GM10248 (cell line): ENCODE results near the gene GP1BB.

Experiments
- CTCF ChIA-PET: fragments of 300-600 bp; sonication (Branson Sonifier 250); formaldehyde crosslinking; extraction: SDS; loops from one replicate; lab custom pipeline; 2021; ENCODE audit warnings: antibody characterized with exemption; lab: Yijun Ruan, JAX
- POLR2A ChIA-PET: fragments of 350-650 bp; sonication (Branson Sonifier 250); formaldehyde crosslinking; extraction: SDS; loops from one replicate; lab custom pipeline; 2020; ENCODE audit warnings: antibody characterized with exemption; lab: Yijun Ruan, JAX
- DNase-seq: peaks from one replicate; pipeline ENCODE4 v3.0.0; 2012; ENCODE audit errors: extremely low spot score
- TF ChIP-seq, protein P1 (sequence below): IDR thresholded peaks from 2 replicates; pipeline ENCODE4 v1.5.1; 2012; ENCODE audit warnings: mild to moderate bottlenecking, low read depth; ENCODE audit errors: extremely low read depth, missing control alignments, control extremely low read depth

GP1BB gene

DNA sequence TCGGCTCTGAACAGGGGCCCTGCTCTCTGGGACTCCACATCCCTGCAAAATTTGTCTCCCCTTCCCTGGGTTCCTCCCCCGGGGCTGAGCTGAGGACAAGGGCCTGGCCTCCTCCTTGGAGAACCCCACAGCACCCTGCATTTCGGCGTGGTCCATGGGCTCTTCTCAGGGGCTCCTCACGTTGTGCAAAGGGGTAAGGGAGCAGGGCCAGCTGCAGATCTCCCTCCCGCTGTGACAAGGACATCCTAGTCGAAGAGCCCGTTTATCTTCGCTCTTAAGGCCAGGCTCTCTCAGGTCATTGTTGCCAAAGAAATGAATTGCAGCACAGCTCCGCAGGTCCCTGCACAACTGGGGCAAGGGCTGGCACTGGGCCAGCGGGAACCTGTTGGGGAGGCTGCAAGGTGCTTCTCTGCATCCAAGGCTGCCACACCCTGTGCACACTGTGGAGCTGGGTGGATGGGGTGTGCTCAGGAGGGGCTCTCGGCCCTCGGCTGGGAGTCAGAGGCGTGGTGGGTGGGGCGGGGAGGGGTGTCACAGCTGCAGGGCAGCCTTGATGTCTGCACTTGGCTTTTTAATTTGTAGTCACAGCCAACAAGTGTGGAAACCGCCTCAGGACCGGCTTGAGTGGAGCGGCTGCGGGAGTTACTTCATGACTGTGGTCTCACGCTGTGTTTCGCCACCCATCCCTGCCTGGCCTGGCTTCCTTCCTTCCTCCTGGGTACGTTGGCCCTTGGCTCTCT, 35.6 kb upstream of the GP1BB start:
- POLR2A ChIA-PET, result no interaction called here
- TF ChIP-seq, protein P1, sequence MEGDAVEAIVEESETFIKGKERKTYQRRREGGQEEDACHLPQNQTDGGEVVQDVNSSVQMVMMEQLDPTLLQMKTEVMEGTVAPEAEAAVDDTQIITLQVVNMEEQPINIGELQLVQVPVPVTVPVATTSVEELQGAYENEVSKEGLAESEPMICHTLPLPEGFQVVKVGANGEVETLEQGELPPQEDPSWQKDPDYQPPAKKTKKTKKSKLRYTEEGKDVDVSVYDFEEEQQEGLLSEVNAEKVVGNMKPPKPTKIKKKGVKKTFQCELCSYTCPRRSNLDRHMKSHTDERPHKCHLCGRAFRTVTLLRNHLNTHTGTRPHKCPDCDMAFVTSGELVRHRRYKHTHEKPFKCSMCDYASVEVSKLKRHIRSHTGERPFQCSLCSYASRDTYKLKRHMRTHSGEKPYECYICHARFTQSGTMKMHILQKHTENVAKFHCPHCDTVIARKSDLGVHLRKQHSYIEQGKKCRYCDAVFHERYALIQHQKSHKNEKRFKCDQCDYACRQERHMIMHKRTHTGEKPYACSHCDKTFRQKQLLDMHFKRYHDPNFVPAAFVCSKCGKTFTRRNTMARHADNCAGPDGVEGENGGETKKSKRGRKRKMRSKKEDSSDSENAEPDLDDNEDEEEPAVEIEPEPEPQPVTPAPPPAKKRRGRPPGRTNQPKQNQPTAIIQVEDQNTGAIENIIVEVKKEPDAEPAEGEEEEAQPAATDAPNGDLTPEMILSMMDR, result no peak
- no peak for DNase-seq
- CTCF ChIA-PET, result interaction anchor here (1.2 kb wide), 1 partner anchor 8 kb away, joined by 3 read pairs; no protein-coding TSS in a partner anchor

DNA sequence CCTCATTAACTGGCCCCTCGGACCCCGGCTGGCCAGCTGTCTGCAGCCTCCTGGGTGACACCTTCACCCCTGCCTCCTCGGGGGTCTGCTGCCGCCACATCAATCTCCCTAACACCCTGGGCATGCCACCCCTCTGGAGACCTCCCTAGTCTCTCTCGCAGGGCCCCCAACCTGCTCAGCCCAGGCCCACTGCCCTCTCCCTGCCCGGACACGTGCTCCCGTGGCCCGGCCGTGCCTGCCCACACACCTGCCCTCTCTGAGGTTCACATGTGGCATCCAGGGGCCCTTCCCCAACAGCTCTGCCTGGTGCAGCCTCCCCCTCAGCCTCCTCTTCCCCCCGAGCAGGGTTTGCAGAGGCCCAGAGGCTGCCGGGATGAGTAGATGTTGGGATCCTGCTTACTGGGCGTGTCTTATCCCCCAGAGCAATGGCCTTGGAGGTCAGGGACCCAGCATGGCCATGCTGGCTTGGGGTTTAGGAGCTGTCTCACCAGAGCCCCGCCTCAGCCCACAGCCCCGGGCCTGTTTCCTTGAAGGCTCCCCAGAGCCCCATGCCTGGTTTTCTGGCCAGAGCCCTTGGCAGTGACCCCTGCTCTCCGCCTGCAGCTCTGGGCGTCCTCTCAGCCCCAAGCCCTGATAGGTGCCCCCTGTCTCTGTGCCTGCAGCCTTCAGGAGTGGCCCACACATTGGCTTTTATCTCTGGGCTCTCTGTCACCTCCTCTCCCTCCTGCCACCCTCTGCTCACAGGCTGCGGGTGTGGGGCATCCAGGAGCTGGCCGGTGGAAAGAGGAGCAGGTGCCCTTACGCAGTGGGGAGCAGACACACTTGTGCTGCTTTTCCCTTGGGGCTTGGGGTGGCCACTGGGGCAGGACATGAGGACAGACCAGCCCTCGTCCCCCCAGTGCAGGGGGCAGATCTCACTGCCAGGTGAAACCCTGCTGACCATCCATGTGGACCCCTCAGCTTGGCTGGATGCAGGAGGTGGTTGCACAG, 34.7 kb upstream of the GP1BB start:
- POLR2A ChIA-PET, result interaction anchor here (0.6 kb wide), 1 partner anchor 554 kb away, joined by 5 read pairs; no protein-coding TSS in a partner anchor
- CTCF ChIA-PET, result interaction anchor here (1.0 to 1.9 kb wide), 3 partner anchors 9 to 12 kb away, joined by 3 to 9 read pairs (median 6); no protein-coding TSS in a partner anchor
- TF ChIP-seq, protein P1, result no peak
- DNase-seq, result no peak

DNA sequence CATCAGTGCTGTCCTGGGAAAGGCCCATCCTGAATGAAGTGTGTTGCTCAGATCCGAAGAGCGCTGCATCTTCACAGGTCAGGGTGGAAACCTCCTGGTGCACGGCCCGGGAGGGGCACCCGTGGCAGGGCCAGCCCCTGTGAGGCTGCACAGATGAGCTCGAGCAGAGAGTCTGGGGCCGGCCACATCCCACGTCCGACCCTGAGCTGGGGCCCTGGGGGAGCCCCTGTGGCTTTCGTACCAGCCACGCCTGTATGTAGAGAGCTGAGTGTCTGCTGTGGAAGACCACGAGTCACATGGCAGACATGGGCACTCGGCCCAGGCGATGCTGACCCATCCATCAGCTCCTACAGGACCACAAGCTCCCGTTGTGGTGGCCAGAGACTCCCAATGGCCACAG, 33.9 kb upstream of the GP1BB start:
- DNase-seq, result no peak
- CTCF ChIA-PET, result interaction anchor here (1.0 to 1.9 kb wide), 2 partner anchors 11 kb away, joined by 6 to 9 read pairs; no protein-coding TSS in a partner anchor
- POLR2A ChIA-PET, result no interaction called here
- TF ChIP-seq, protein P1, result no peak

DNA sequence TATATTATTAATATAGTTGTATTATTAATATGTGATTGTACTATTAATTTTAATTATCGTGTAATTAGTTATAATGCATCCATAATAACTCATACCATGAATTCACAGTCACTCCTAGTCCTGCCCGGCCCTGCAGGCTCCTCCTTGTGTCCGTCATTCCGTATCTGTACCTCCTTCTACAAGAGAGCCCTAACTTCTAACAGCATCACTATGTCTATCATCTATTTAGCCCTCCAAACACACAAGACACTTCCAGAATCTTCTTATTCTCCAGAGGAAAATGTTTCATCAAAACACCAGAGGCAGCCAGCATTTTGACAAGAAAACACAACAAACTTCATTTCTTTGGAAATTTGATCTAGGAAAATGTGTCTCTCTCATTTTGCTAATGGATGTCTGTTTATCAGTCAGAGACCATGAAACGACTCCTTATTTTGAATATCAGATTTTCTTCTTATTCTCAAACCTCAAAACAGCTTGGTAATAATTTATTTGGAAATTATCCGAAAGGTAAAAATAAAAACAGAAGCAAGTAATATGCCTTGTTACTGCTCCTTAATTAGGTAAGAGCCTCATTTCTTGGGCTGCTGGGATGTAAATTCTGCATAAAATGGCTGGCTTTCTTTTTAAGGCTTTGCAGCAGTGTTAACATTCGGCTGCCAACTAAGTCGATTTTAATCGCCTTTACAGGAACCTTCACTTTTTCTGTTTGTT, 32.2 kb upstream of the GP1BB start:
- ChIA-PET POLR2A (no interaction called here), CTCF (interaction anchor here (1.4 kb wide), 1 partner anchor 11 kb away, joined by 4 read pairs; no protein-coding TSS in a partner anchor)
- no peak for DNase-seq
- TF ChIP-seq, protein P1, result no peak

DNA sequence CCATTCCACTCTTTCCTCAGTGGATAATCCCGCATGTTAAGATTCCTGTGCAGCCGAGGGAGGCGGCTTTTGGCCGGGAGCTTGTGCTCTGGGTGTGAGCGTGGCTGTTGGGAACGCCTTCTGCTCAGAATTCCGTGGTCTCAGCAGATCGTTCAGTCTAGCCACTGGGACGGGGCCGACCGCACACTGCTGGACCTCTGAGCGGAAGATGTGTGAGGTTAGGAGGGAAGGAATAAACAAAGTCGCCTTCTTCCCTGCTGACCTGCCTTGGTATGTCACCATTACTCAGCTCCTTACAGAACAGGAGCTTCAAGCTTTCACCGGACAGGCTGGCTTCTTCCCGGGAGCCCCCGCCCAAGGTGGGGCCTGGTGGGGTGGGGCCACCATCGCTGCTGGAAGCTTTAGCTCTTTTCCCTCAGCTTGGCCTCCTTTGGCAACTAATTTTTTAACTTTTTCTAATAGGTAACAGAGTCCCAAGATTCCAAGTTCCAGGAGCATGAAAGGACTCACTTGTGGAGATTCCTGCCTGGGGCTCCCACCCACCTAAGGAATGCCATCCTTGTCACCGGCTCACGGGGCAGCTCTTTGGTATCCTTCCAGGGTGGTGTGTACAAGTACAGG, 31.5 kb upstream of the GP1BB start:
- CTCF ChIA-PET, result interaction anchor here (1.4 kb wide), 1 partner anchor 12 kb away, joined by 4 read pairs; no protein-coding TSS in a partner anchor

More for the DNA sequence above, 31.5 kb upstream of the GP1BB start:
- TF ChIP-seq, protein P1, result no peak
- DNase-seq, result no peak
- POLR2A ChIA-PET, result no interaction called here
